ENCODE results near the gene DRAM1.

The DRAM1 gene

GRCh38 chr12:101948365-101948764 lies 71.0 kb downstream of the DRAM1 start:
- no peak for TF ChIP-seq NFIC (IDR thresholded peaks at IDR 0.05)
- no peak for TF ChIP-seq TCF12 (IDR thresholded peaks at IDR 0.05; ENCODE audit: low read depth)
- no peak for TF ChIP-seq ZBTB7A (IDR thresholded peaks at IDR 0.05; ENCODE audit: low read depth)
- no peak for TF ChIP-seq MAX (IDR thresholded peaks at IDR 0.05)
- no peak for TF ChIP-seq CREB1 (IDR thresholded peaks at IDR 0.05; ENCODE audit: low read depth)
- TF ChIP-seq YY1 (IDR thresholded peaks at IDR 0.05; ENCODE audit: low read depth), result no peak
- TF ChIP-seq CEBPB (IDR thresholded peaks at IDR 0.05), result no peak
- TF ChIP-seq RAD21 (IDR thresholded peaks at IDR 0.05; ENCODE audit: low read depth), result no peak
- TF ChIP-seq EP300 (IDR thresholded peaks at IDR 0.05; ENCODE audit: borderline replicate concordance), result no peak
- no peak for TF ChIP-seq USF1 (IDR thresholded peaks at IDR 0.05)
- no peak for TF ChIP-seq REST (IDR thresholded peaks at IDR 0.05; ENCODE audit: low read depth)
- no peak for TF ChIP-seq EGR1 (IDR thresholded peaks at IDR 0.05)
- TF ChIP-seq TAF1 (IDR thresholded peaks at IDR 0.05; ENCODE audit: low read depth), result no peak

- TF ChIP-seq TAF1 (IDR thresholded peaks at IDR 0.05; ENCODE audit: low read depth), result no peak
- no peak for TF ChIP-seq TEAD4 (IDR thresholded peaks at IDR 0.05)
- TF ChIP-seq CEBPB (IDR thresholded peaks at IDR 0.05), result no peak
- no peak for TF ChIP-seq TCF12 (IDR thresholded peaks at IDR 0.05; ENCODE audit: low read depth)
- TF ChIP-seq YY1 (IDR thresholded peaks at IDR 0.05; ENCODE audit: low read depth), result no peak
- TF ChIP-seq ZBTB7A (IDR thresholded peaks at IDR 0.05; ENCODE audit: low read depth), result no peak
- TF ChIP-seq FOXM1 (IDR thresholded peaks at IDR 0.05; ENCODE audit: borderline replicate concordance, low read depth), result no peak
- no peak for TF ChIP-seq EP300 (IDR thresholded peaks at IDR 0.05; ENCODE audit: borderline replicate concordance)
- TF ChIP-seq EGR1 (IDR thresholded peaks at IDR 0.05), result no peak
- no peak for TF ChIP-seq RAD21 (IDR thresholded peaks at IDR 0.05; ENCODE audit: low read depth)
Observed at GRCh38 chr12:101951002-101951670, 73.8 kb downstream of the DRAM1 start.

- no peak for TF ChIP-seq USF1 (IDR thresholded peaks at IDR 0.05)
- no peak for TF ChIP-seq RAD21 (IDR thresholded peaks at IDR 0.05; ENCODE audit: low read depth)
Observed at GRCh38 chr12:101954113-101954512, 76.7 kb downstream of the DRAM1 start.

- TF ChIP-seq MAX (IDR thresholded peaks at IDR 0.05) (no peak), ZBTB7A (IDR thresholded peaks at IDR 0.05; ENCODE audit: low read depth) (no peak), TEAD4 (IDR thresholded peaks at IDR 0.05) (no peak), TCF12 (IDR thresholded peaks at IDR 0.05; ENCODE audit: low read depth) (no peak), YY1 (IDR thresholded peaks at IDR 0.05; ENCODE audit: low read depth) (no peak), EGR1 (IDR thresholded peaks at IDR 0.05) (no peak), RAD21 (IDR thresholded peaks at IDR 0.05; ENCODE audit: low read depth) (no peak), FOXM1 (IDR thresholded peaks at IDR 0.05; ENCODE audit: borderline replicate concordance, low read depth) (no peak), EP300 (IDR thresholded peaks at IDR 0.05; ENCODE audit: borderline replicate concordance) (no peak), NFIC (IDR thresholded peaks at IDR 0.05) (no peak), TAF1 (IDR thresholded peaks at IDR 0.05; ENCODE audit: low read depth) (no peak), CREB1 (IDR thresholded peaks at IDR 0.05; ENCODE audit: low read depth) (no peak), USF1 (IDR thresholded peaks at IDR 0.05) (no peak), REST (IDR thresholded peaks at IDR 0.05; ENCODE audit: low read depth) (no peak), CEBPB (IDR thresholded peaks at IDR 0.05) (no peak)
Observed at GRCh38 chr12:101954676-101955075, 77.3 kb downstream of the DRAM1 start.

GRCh38 chr12:101957252-101957959 lies 80.0 kb downstream of the DRAM1 start:
- TF ChIP-seq YY1 (IDR thresholded peaks at IDR 0.05; ENCODE audit: low read depth) (no peak), FOXM1 (IDR thresholded peaks at IDR 0.05; ENCODE audit: borderline replicate concordance, low read depth) (no peak), EP300 (IDR thresholded peaks at IDR 0.05; ENCODE audit: borderline replicate concordance) (no peak), TEAD4 (IDR thresholded peaks at IDR 0.05) (no peak), CEBPB (IDR thresholded peaks at IDR 0.05) (no peak), TCF12 (IDR thresholded peaks at IDR 0.05; ENCODE audit: low read depth) (no peak), NFIC (IDR thresholded peaks at IDR 0.05) (no peak)

Data from Ishikawa (cell line).